Measurements from ENCODE around the gene FHOD1.

Gene FHOD1

GRCh38 chr16:67227567-67227921, 19.7 kb downstream of the FHOD1 start:
- no peak for TF ChIP-seq GATA2 (IDR thresholded peaks at IDR 0.05; ENCODE audit: low read depth, low read length)
- TF ChIP-seq GATA3 (IDR thresholded peaks at IDR 0.05; ENCODE audit: low read depth, low read length), result no peak

GRCh38 chr16:67226804-67227566, 20.3 kb downstream of the FHOD1 start, which contains the start of gene TMEM208:
TMEM208 (plus strand) TSS chr16:67227130; CDS start chr16:67227219, 89 bp downstream.
- no peak for TF ChIP-seq GATA3 (IDR thresholded peaks at IDR 0.05; ENCODE audit: low read depth, low read length)
- TF ChIP-seq GATA2 (IDR thresholded peaks at IDR 0.05; ENCODE audit: low read depth, low read length), result no peak

GRCh38 chr16:67226295-67226803, 20.9 kb downstream of the FHOD1 start:
- no peak for TF ChIP-seq GATA2 (IDR thresholded peaks at IDR 0.05; ENCODE audit: low read depth, low read length)
- no peak for TF ChIP-seq GATA3 (IDR thresholded peaks at IDR 0.05; ENCODE audit: low read depth, low read length)

- TF ChIP-seq GATA3 (IDR thresholded peaks at IDR 0.05; ENCODE audit: low read depth, low read length), result no peak
- no peak for TF ChIP-seq GATA2 (IDR thresholded peaks at IDR 0.05; ENCODE audit: low read depth, low read length)
Observed at GRCh38 chr16:67223992-67224391, 23.3 kb downstream of the FHOD1 start.

- TF ChIP-seq GATA3 (IDR thresholded peaks at IDR 0.05; ENCODE audit: low read depth, low read length) (no peak), GATA2 (IDR thresholded peaks at IDR 0.05; ENCODE audit: low read depth, low read length) (no peak)
Observed at GRCh38 chr16:67216612-67217490, 30.4 kb downstream of the FHOD1 start.

GRCh38 chr16:67215706-67216105, 31.6 kb downstream of the FHOD1 start:
- no peak for TF ChIP-seq GATA3 (IDR thresholded peaks at IDR 0.05; ENCODE audit: low read depth, low read length)
- TF ChIP-seq GATA2 (IDR thresholded peaks at IDR 0.05; ENCODE audit: low read depth, low read length), result no peak

GRCh38 chr16:67213197-67214019, 33.9 kb downstream of the FHOD1 start:
- TF ChIP-seq GATA3 (IDR thresholded peaks at IDR 0.05; ENCODE audit: low read depth, low read length) (no peak), GATA2 (IDR thresholded peaks at IDR 0.05; ENCODE audit: low read depth, low read length) (no peak)

- TF ChIP-seq GATA2 (IDR thresholded peaks at IDR 0.05; ENCODE audit: low read depth, low read length), result no peak
- no peak for TF ChIP-seq GATA3 (IDR thresholded peaks at IDR 0.05; ENCODE audit: low read depth, low read length)
Observed at GRCh38 chr16:67212766-67213165, 34.5 kb downstream of the FHOD1 start.

GRCh38 chr16:67211674-67212073, 35.6 kb downstream of the FHOD1 start:
- TF ChIP-seq GATA3 (IDR thresholded peaks at IDR 0.05; ENCODE audit: low read depth, low read length) (no peak), GATA2 (IDR thresholded peaks at IDR 0.05; ENCODE audit: low read depth, low read length) (no peak)

- TF ChIP-seq GATA2 (IDR thresholded peaks at IDR 0.05; ENCODE audit: low read depth, low read length), result no peak
- no peak for TF ChIP-seq GATA3 (IDR thresholded peaks at IDR 0.05; ENCODE audit: low read depth, low read length)
Observed at GRCh38 chr16:67210069-67210937, 37.0 kb downstream of the FHOD1 start.

- TF ChIP-seq GATA2 (IDR thresholded peaks at IDR 0.05; ENCODE audit: low read depth, low read length) (no peak), GATA3 (IDR thresholded peaks at IDR 0.05; ENCODE audit: low read depth, low read length) (no peak)
Observed at GRCh38 chr16:67209565-67209964, 37.7 kb downstream of the FHOD1 start.

- no peak for TF ChIP-seq GATA3 (IDR thresholded peaks at IDR 0.05; ENCODE audit: low read depth, low read length)
- TF ChIP-seq GATA2 (IDR thresholded peaks at IDR 0.05; ENCODE audit: low read depth, low read length), result no peak
Observed at GRCh38 chr16:67208154-67208896, 39.0 kb downstream of the FHOD1 start.

Data from SH-SY5Y (cell line).